ENCODE results near the gene ARSJ.

Gene ARSJ

DNA sequence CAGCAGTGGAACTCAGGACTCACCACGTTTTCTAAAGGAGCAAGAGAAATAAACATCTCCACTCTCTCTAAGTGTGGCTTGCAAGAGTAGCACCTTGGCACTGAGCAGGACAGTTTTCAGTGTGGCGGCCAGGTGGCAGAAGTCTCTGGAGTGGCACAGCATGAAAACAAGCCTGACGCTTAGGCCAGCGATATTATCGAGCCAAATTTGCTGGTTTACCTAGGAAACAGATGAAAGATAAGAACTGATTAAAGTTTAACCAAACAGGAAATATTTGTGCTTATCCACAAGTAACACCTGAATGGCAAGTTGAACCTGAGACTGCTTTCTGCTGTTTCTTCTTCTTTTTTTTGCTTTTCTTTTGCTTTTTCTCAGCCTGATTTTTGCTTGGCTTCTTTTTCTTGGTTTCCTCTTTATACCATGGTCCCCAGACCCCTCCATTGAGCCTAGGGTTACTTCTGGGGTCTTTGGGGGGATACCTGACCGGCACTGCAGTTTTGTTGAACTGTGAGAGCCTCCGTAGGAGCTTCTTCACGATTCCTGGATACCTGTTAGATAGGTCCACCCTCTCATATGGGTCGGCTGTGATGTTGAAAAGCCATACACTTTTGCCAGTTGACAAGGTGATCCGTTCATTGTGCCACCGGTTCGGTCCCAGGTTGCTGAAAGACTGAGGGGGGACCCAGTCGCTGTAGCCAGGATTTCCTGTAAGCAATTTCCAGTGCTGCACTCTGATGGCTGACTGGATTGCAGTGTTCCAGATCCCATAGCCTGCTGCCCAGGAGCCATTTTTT is 77.3 kb downstream of the ARSJ start:
- peak in 3 of 4 experiments; percentile 11 to 28 (median 24) for DNase-seq (ENCODE audit: low read depth in 4 of 4, low spot score in 1 of 4)

DNA sequence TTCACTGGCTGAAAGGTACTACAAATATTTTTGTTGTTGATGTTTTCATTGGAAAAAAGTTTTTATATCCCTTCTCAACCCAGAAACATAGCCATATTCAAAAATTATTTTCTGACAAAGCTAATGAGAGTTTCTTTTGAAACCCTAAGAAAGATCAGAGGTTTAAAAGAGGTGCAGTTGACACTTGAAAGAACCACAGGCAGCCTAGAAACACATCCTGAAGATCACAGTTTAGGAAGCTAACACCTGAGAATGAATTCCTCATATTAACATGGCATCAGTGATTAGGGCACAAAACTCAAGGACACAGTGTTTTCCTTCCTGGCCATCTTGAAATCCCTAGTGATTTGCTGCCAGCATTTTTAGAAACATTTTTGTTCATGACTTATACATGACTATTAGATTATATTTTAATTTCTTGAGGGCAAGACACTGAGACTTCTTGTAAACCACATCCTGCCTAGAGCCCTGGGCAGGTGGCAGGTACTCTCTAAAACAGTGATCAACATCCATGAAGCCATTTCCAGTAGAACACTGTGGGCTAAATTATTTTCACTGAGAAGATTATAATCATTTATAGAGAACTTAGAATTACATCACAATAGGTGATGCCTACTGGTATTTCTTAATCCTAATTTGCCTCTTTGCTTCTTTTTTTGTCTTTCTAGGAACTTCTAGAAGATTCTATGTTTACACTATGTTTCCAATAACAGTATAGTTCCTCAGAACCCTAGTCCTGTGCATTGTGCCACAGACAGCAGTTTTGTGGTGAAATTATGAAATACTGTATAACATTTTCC is 80.0 kb downstream of the ARSJ start:
- DNase-seq (ENCODE audit: low read depth in 4 of 4, low spot score in 1 of 4), result no peak

- DNase-seq (ENCODE audit: low read depth in 4 of 4, low spot score in 1 of 4), result no peak
These were observed 85.9 kb downstream of the ARSJ start for GRCh38 chr4:113893546-113893945.

- DNase-seq (ENCODE audit: low read depth in 4 of 4, low spot score in 1 of 4), result no peak
These were observed 91.4 kb downstream of the ARSJ start for GRCh38 chr4:113888006-113888405.

DNA sequence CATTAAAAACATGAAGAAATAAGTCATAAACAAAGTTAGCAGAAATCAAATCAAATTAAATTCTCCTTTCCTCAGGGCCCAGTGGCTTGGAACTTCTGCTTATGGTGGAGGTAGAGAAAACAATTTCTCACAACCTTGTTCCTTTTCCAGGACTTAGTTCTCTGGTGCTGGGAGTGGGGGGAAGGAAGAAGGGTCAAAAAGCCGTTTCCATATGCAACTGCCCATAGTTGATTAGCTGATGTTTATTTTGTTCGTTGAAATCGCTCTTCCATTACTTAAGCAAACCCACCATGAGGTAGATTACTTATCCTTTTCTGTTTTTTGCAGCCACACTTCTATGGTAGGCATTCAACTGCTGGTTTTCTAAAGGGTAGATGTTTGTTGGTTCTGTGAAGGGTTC is 94.2 kb downstream of the ARSJ start:
- DNase-seq (ENCODE audit: low read depth in 4 of 4, low spot score in 1 of 4), result no peak

DNA sequence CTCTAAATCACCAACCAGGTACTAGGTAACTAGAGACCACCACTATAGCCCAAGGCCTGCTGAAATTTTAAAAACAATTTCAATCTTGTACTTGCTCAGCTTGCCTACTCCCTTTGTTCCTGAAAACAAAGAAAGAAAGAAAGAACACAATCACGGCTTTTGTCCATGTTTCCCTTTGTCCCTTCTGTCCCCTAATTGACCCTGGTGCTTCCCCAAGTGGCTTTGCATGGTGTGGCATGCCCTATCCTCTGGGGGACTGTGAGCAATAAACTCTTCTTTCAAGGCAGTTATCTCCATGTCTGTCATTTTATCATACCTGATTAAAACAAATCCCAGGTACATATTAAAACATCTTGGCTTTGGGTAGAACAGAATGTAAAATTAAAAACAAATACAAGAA is 94.8 kb downstream of the ARSJ start:
- DNase-seq (ENCODE audit: low read depth in 4 of 4, low spot score in 1 of 4), result no peak

DNA sequence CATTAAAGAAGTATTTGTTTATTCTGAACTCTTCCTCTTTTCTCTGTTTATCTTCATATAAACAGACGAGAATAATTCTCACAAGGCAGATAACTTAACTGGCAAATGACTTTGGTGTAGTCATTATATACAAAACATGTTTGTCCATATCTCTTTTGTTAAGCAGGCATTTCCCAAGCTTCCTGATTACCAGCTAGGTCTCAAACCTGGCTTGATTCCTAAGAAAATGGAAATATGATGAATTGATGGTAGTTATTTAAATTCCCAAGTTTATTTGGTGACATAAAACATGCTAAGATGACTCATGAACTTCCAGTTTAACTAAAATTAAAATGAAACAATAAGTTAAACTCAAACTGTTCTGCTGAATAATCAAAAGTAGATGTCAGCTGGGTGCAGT is 96.8 kb downstream of the ARSJ start:
- DNase-seq (ENCODE audit: low read depth in 4 of 4, low spot score in 1 of 4), result no peak

- no peak for DNase-seq (ENCODE audit: low read depth in 4 of 4, low spot score in 1 of 4)
These were observed 98.2 kb downstream of the ARSJ start for GRCh38 chr4:113881256-113881655.

GRCh38 chr4:113880240-113881028 is 99.0 kb downstream of the ARSJ start:
- DNase-seq (ENCODE audit: low read depth in 4 of 4, low spot score in 1 of 4), result no peak

DNA sequence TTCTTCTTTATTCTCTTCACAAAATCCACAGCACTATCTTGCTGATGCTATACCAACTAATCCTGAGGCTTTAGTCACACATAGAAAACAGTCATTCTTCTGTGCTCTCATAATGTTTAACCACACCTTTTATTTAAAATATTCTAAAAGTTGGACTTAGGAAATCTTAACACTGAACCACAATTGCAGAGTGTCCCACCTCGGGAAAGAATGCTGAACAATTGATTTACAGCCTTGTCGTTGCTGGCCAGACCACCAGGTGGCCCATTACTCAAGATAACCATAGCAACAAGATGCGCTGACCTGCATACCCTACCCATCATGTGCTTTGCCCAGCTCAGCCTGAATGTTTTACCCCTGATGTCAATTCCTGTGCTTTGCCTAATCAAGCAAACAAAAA is 100.8 kb downstream of the ARSJ start:
- no peak for DNase-seq (ENCODE audit: low read depth in 4 of 4, low spot score in 1 of 4)

DNA sequence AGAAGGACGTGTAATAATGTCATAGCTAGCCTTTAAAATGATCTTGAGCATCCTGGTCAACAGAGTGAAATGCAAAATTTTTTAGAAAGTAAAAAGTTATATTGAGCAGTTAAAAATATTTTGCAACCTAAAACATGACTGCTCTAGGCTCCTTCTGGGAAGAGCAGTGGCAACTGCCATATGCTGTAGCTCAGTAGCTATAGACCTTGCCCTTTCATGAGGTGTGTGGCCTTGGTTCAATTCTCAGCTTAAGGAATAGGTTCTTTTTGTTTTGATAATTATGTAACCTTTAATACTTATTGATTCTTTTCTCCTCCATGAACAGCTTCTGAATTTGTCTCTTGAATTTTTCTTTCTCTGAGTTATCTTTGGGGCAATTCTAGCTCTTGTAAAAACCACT is 105.0 kb downstream of the ARSJ start:
- no peak for DNase-seq (ENCODE audit: low read depth in 4 of 4, low spot score in 1 of 4)

- no peak for DNase-seq (ENCODE audit: low read depth in 4 of 4, low spot score in 1 of 4)
These were observed 105.9 kb downstream of the ARSJ start for GRCh38 chr4:113873508-113873907.

- no peak for DNase-seq (ENCODE audit: low read depth in 4 of 4, low spot score in 1 of 4)
These were observed 106.8 kb downstream of the ARSJ start for GRCh38 chr4:113872426-113873260.

DNA sequence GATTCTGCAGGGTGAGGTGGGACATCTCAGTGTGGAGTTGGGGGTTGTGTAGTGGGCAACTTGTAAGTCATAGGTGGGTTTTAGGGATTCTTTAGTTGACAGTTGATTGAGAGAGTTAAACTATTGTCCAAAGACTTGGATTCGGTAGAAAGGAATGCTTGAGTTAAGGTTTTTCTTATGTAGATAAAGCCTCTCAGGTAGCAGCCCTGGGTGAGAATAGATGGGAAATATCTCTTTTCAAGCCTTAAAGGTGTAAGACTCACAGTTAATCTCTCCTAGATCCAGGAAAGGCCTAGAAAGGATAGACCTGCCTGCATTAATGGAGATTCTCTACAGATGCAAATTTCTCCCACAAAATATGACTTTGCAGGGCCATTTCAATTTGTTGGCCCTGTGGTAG is 108.4 kb downstream of the ARSJ start:
- no peak for DNase-seq (ENCODE audit: low read depth in 4 of 4, low spot score in 1 of 4)

DNA sequence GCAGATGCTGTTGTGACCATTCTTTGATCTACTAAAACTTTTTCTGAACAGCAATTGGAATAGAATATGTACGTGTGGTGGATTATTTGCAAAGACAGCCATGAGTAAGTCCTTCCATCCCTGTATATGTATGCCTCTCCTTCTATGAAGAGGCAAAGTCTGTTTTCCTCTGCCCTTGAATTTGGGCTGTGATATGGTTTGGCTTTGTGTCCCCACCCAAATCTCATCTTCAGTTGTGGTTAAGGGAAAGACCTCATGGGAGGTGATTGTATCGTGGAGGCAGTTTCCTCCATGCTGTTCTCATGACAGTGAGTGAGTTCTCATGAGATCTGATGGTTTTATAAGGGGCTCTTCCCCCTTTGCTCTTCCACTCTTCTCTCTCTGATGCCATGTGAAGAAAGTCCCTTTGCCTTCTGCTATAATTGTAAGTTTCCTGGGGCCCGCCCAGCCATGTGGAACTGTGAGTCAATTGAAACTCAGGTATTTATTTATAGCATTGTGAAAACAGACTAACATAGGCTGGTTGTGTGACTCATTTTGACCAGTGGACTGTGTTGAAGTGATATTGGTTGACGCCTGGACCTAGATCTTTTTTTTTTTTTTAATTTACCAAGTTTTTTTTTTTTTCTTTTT is 109.6 kb downstream of the ARSJ start:
- DNase-seq (ENCODE audit: low read depth in 4 of 4, low spot score in 1 of 4), result peak in 3 of 4 experiments; percentile 20 to 52 (median 47)

- no peak for DNase-seq (ENCODE audit: low read depth in 4 of 4, low spot score in 1 of 4)
These were observed 112.8 kb downstream of the ARSJ start for GRCh38 chr4:113866611-113867010.

GRCh38 chr4:113858924-113859323 is 120.5 kb downstream of the ARSJ start:
- no peak for DNase-seq (ENCODE audit: low read depth in 4 of 4, low spot score in 1 of 4)

DNA sequence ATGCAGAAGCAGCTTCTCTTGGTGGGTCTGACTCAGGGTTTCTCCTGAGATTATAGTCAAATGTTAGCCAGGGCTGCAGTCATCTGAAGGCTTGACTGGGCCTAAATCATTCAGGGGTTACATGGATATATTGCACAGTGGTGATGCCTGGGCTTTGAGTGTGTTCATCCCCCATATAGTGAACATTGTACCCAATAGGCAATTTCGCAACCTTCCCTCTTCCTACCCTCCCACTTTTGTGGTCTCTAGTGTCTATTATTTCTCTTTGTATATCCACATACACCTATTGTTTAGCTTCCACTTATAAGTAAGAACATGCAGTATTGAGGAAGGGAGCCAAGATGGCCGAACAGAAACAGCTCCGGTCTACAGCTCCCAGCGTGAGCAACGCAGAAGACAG is 127.6 kb downstream of the ARSJ start:
- no peak for DNase-seq (ENCODE audit: low read depth in 4 of 4, low spot score in 1 of 4)
